Limb (tissue), 2 donors: ENCODE measurements around the gene ATG9B.
"Not testable (repeated sequence)": the region's sequence is repeated elsewhere in the genome, so short reads cannot be mapped to it uniquely, and the experiment has no call there.

Source experiments
- DNase-seq, 2 donors: peaks; one replicate each; pipeline ENCODE4 v3.0.0-alpha.2; 2016; ENCODE audit errors: extremely low spot score in 2 of 2

The ATG9B gene

DNA sequence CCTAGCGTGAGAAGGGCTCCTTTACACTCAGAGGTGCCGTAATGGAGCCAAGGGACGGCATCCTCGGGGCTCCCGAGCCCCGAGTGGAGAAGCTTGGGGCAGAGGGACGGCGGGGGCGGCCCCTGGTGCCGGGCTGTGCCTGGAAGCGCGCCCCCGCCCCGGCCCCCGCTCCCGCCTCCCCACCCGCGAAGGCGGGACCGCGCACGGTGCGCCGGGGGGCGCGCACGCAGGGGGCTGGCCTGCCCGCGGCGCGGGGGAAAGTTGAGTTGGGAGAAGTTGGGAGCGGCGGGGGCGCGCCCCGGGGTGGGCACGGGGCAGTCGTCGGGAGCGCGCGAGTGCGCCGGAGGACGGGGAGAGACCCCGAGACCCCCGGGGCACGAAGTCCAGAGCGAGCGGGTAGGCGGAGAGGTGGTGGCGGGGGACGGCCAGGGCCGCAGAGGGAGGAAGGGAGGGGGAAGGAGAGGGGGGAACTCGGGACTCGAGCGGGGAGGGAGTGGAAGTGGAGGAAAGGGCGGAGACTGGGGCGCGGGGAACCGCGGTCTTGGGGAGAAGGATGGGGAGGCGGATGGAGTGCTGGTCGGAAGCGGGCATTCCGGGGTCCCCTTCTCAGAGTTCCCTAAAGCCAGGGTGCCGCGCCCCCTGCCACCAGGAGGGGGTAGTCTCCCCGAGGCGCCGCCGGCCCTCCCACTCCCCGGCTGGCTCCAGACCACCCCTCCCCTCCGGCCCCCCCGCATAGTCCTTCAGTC lies 35.2 kb upstream of the ATG9B start, which contains the start of gene SLC4A2:
TSS of gene SLC4A2 (plus strand) at position 223 of the 746 bp plus-strand sequence. CDS start 2,399 bp downstream, outside the sequence.
- peak; percentile 80 to 93 for DNase-seq

DNA sequence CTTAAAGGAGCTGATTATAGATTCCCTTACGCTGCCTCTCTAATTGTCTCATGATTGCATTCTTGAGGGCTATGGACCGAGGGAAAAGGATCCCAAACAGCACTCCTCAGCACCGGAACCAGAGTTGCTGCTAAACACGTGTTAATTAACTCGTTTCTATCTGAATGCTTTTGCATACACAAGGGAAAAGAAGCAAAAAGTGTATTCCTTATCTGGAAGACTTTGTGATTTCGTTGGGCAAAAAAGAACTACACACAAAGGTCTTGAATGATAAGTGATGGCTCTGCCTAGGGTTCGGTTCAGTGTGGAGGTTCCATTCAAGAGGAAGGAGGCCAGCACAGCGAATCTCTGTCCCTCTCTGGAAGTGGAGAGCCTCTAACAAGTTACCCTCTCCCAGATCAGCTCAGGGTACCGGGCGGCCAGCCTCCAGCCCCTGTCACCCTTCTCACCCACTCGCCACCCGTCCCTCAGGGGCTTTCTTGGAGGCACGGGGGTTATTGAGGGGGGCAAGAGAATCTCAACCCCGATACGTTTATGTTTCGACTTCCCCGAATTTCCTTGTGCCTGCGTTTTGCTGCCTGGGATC lies 34.6 kb upstream of the ATG9B start:
- no peak for DNase-seq

DNA sequence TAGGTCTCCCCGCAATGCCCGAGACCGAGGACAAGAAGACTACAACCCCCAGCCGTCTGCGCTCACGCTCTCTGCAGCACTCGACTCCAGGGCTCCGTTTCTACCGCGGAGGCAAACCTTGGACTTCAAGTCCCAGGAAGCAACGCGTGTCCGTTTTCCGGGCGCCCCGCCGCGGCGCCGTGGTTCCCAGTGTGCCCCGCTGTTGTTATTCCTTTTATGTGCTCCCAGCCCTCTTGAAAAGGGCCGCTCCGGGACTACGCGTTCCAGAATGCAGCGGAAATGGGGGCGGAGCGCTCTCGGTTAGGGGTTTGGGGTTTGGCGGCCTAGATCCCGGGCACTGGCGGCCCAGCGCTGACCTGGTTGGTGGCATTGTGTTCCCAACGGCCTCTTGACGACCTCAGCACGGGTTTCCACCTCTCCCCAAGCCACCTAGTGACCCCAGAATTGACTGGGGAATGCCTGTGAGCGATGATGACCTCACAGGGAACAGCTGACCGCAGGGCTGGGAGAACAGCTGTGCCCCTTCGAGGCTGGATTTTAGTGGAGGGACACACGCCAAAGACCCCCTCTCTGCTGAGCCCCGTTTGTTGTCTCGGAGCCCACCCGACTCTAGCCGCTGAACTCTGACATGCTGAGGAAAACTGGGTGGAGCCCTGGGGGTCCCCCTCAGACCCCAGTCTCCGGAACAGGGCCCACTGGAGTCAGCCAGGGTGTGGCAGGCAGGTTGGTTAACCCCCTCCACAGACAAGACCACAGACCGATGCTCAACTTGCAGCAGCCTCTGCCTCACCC lies 33.9 kb upstream of the ATG9B start:
- peak; percentile 97 to 99 for DNase-seq

DNA sequence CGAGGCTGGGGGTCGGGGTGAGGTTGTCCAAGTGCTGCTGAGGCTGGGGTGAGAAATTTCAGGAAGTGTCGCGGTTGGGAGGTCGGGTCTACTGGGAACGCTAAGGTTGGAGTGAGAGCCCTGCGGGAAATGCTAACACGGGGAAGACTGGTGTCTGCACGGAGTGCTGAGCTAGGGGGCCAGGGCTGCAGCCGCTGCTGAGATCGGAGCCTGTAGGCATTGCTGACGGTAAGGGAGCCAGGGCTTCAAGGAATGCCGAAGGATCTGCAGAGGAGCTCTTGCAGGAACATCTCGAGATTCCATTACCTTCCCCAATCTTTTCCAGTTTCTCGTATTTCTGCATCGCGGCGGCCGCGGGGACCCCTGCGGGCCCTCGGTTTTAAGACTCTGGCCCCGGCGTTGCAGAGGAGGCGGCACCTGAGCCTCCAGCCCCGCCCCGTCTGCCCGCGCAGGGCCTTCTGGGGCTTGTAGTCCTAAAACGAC lies 33.3 kb upstream of the ATG9B start, which contains the start of gene CDK5:
TSS of gene CDK5 (minus strand) at position 392 of the 483 bp plus-strand sequence. CDS start at position 343, 49 bp downstream.
- DNase-seq, result peak in 1 of 2 donors; percentile 49

DNA sequence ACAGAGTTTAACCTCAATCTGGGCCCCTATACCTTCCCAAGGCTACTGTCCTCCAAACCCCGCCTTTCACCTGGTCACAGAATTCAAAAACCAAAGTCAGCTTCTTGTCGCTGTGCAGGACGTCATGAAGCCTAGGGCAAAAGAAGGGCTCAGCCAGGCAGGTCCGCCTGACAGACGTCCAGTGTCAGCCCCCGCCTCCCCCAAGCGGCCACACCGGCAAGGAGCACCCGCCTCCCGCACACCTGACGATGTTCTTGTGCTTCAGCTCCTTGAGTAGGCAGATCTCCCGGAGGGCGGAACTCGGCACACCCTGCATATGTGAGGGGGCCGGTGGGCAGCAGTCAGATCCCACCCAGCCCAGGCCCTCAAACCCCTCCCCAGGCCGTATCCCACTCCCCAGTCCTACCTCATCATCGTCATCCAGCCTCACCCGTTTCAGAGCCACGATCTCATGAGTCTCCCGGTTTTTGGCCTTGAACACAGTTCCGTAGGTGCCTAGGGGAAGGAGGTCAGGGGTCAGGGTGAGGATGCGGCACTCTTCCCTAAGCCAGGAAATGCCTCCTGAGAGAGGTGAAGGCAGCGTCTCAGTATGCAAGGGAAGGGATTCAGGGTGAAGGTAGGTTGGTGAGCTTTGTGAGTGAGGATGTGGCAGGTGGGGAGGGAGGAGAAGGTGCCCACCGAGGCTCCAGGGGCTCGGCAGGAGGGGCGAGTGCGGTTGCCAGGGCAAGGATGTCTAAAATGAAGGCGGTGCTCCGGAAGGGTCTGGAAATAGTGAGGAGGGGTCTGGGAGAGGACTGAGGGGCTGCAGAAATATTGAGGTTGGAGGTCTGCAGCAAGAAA lies 32.6 kb upstream of the ATG9B start:
- no peak for DNase-seq

DNA sequence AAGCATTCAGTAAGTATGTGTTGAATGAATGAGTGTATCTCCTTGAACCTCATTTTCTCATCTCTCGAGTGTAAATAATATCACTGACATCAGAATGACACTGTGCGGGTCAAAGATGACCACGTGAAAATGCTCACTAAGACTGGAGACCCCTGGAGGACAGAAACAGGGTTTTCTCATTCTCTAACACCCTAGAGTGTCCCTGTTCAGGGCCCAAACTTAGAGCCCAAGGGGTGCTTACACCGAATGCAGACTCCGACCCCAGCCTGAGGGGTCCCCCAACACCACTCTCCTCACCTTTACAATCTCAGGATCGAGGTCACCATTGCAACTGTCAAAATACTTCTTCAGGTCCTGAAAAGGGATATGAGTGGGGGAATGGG lies 32.0 kb upstream of the ATG9B start:
- no peak for DNase-seq

DNA sequence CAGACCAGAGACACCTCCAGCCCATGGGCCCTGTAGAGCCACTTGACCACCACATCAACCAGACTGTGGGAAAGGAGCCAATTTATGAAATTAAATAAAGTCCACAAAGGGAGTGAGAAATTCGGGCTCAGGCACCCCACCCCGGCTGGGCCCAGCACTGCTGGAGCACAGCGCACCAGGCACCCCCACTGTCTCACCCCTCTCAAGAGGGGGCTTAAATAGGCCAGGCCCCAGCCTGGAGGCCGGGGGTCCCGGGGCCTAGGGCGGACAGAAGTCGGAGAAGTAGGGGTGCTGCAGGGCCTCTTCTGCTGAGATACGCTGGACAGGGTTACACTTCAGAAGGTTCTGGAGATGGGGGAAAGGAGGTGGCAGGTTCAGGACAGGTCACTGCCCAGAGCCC lies 29.5 kb upstream of the ATG9B start:
- no peak for DNase-seq

DNA sequence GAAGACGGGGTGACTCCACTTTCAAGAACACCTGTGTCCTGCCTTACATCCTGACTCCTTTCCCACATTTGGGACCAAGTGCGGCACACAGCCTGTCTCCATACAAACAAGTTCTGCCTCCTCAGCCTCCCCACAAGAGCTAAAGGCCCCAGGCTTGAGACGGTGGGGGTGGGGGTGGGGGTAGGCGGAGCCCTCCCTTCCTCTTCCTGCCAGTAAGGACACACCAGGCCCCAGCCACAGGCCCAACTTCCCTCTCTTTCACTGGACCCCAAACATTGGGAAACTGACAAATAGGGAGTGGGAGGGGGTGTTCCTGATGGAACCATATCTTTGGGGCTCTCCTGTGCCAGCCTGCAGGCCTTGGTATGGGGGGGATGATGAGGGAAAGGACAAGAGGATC lies 28.8 kb upstream of the ATG9B start:
- DNase-seq, result no peak

DNA sequence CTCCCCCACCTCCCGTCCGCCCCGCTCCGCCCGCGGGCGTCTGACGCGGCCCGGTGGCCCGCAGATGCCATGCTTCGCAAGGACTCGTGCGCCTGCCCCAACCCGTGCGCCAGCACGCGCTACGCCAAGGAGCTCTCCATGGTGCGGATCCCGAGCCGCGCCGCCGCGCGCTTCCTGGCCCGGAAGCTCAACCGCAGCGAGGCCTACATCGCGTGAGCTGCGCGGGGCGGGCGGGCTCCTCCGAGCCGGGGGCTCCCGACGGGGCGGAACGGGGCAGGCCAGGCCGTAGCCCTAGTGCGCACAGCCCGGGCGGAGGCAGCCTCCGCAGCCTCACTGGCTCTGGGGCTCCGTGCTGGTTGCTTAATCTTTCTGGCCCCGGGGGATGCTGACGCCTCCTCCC lies 26.8 kb upstream of the ATG9B start:
- peak in 1 of 2 donors; percentile 85 for DNase-seq

DNA sequence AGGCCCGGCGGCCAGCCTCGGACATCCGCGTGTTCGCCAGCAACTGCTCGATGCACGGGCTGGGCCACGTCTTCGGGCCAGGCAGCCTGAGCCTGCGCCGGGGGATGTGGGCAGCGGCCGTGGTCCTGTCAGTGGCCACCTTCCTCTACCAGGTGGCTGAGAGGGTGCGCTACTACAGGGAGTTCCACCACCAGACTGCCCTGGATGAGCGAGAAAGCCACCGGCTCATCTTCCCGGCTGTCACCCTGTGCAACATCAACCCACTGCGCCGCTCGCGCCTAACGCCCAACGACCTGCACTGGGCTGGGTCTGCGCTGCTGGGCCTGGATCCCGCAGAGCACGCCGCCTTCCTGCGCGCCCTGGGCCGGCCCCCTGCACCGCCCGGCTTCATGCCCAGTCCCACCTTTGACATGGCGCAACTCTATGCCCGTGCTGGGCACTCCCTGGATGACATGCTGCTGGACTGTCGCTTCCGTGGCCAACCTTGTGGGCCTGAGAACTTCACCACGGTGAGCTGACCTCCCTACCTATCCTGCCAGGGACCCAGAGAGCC lies 24.7 kb upstream of the ATG9B start:
- no peak for DNase-seq

DNA sequence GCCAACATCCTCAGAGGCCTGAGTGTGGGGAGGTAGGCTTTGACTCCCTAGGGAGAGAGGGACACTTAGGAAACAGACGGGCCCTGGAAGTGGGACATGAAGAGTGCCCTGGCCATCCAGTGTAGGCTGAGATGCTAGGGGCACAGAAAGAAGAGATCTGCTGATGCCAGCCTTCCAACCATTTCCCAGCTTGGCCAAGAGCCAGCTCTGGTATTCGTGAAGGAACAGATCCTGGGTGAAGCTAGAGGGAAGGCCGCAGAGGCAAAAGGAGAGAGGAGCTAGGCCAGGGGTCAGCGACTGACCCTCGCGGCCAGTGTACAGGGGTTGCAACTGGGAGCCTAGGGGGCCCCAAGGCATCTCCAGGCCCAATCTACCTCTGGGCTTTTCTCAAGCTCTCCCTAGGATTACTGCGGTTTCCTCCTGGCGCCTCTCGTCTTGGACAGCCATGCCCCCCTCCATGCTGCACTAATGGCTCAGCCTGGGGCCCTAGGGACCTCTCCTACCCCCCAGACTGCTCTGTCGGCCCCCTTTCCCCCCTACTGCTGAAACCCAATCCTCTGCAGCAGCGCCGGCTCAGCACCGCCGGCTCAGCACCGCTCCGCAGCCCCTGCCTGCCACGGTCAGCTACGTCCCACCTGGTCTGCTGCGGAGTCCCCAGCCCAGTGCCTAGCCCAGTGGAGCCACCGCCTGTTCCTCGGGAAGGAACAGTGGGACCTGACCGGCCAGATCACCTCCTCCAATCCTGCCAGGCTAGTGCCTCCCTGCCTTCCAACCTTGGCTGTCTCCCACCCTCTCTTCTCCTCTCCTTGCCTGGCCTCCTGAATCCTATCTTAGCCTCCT lies 23.9 kb upstream of the ATG9B start, which contains the start of gene ASIC3:
TSS of gene ASIC3 (plus strand) at position 556 of the 840 bp plus-strand sequence. CDS start 355 bp downstream, outside the sequence.
- no peak for DNase-seq

DNA sequence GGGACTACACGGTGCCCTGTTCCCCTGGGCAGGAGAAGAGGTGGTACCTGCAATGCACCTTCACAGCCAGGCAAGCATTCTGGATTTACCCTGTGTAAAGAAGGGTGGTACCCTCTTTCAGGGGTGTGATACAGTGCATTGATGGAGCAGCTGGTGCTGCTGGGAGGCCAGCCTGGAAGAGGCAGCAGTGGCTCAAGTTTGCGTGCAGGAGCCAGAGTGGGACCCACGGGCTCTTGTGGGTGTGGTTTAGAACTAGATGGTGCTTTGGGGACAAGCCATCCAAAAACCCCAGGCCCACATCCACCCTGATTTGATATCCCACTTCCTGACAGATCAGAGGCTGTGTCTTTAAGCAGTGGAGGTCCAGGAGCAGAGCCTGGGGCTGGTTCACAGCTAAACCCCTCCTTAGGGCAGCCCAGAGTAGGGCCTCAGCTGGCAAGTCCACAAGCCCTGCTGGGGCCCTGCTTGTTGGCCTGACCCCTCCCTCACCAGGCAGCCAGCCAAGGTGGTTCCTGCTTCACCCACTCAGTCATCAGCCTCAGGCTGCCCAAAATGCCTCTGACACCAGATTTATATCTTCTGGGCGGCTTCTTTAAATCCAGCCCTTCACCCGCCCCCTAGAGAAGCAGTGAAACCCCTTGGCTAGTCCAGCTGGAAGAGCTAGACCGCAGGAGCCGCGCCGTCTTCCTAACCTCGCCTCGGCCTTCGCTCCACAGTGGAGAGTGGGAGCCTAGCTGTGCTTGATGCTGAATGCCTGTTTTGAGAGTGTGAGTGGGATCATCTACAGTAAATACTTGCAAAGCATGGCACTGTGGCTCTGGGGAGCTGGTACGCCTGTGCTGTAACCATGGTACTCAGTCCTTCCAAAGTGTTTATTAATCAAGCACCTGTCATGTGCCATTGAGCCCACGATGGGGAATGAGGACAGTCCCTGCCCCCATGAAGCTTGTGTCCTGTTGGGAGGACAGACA lies 22.6 kb upstream of the ATG9B start:
- DNase-seq, result peak in 1 of 2 donors; percentile 76

DNA sequence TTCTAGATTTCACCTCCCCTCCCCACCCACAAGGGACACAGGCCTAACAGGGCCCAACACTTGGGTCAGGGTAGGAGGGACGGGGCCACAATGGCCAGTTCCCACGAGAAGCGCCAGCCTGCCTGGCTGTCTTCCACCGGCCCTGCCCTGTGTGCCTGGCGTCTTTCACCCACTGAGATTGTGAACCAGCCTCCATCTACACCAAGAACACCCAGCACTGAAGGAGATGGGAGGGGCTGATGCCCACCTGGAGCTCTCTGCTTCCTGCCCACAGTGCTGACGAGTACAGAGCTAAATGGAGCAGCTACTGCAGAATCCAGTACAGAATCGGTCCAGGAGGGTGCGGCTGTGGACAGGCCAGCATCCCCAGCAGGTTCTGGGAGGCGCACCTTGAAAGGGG lies 21.7 kb upstream of the ATG9B start:
- DNase-seq, result no peak

DNA sequence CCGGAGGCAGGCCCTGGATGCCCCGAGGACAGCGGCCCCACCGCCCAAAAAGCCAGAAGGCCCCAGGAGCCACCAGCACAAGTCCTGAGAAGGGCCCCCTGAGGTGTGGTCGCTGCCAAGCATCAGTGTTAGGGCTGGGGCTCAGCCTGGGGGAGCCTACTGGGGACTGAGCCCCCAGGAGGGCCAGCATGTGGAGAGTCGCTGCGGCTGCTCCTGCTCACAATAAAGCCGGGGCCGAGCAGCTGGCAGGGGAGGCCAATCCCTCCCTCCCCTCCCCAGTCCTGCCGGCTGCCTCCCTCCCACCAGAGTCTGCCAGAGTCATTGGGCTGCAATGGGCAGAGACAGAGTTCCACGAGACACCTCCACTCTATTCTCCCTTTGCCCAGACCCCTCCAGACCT lies 21.0 kb upstream of the ATG9B start:
- no peak for DNase-seq

DNA sequence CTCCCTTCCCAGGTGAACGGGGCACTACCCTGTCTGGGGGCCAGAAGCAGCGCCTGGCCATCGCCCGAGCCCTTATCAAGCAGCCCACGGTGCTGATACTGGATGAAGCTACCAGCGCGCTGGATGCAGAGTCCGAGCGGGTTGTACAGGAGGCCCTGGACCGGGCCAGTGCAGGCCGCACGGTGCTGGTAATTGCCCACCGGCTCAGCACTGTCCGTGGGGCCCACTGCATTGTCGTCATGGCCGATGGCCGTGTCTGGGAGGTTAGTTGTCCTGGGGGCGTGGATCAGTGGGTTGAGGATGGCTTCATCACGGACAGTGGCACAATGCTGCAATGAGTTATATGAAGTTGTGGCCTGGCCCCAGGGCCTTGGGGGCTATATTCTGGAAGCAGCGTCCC lies 19.7 kb upstream of the ATG9B start:
- no peak for DNase-seq

DNA sequence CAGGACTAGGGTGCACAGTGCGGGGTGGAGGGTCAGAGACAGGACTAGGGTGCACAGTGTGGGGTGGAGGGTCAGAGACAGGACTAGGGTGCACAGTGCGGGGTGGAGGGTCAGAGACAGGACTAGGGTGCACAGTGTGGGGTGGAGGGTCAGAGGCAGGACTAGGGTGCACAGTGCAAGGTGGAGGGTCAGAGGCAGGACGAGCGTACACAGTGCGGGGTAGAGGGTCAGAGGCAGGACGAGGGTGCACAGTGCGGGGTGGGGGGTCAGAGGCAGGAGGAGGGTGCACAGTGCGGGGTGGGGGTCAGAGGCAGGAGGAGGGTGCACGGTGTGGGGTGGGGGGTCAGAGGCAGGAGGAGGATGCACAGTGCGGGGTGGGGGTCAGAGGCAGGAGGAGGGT lies 19.2 kb upstream of the ATG9B start:
- DNase-seq, result not testable (repeated sequence)

DNA sequence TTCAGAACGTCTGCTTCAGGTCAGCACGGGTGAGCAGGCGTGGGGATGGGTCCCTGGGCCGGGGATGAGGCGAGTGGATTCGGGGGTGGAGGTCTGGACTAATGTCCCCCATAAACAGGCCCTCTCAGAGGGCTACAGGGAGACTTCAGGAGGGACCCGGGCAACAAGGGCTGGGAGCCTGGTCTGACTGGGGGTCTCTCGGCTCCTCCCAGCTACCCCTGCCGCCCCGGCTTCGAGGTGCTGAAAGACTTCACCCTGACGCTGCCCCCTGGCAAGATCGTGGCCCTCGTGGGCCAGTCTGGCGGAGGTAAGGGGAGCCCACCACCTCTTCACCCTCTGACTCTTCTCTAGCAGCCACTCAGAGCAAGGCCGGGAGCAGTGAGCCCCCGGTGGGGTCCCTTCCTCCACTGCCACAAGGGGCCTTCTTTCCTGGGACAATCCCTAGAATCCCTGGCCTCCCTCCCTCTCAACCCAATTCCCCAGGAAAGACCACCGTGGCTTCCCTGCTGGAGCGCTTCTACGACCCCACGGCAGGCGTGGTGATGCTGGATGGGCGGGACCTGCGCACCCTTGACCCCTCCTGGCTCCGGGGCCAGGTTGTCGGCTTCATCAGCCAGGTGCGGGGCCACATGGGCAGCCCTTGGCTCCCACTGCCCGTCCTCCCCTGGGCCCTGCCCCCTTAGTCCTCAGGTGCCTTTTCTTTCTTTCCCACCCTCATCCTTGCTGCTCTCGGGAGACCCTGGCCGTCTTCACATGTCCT lies 16.5 kb upstream of the ATG9B start:
- DNase-seq, result no peak
